ENCODE results near the gene ALCAM. TPM values are rescaled to one million over a fixed set of nuclear protein-coding genes. Genes with fewer than 3 reads are reported as not detected.
"Not testable (repeated sequence)": the region's sequence is repeated elsewhere in the genome, so short reads cannot be mapped to it uniquely, and the experiment has no call there.

Gene ALCAM
- total RNA-seq, 1 experiment from 2014 or later, result 36.9 TPM

- peak; percentile 91 for DNase-seq
- peak overlapping the region; percentile 67 for H3K4me3 ChIP-seq
- no peaks in the 10 kb centered on the region for H3K27me3 ChIP-seq
- no peaks in the 10 kb centered on the region for H3K9me3 ChIP-seq
- H3K36me3 ChIP-seq, result 0 out of 2 replicates have a peak, but pooled peaks cover 1% of the 10 kb centered on the region
These were observed 3.0 kb downstream of the ALCAM start for GRCh38 chr3:105369500-105370371.

GRCh38 chr3:105373383-105373782, 6.7 kb downstream of the ALCAM start:
- H3K4me3 ChIP-seq, result no peak overlapping the region
- DNase-seq, result no peak
- H3K36me3 ChIP-seq, result 0 out of 2 replicates have a peak, but pooled peaks cover 2% of the 10 kb centered on the region
- no peaks in the 10 kb centered on the region for H3K27me3 ChIP-seq
- H3K9me3 ChIP-seq, result no peaks in the 10 kb centered on the region

DNA sequence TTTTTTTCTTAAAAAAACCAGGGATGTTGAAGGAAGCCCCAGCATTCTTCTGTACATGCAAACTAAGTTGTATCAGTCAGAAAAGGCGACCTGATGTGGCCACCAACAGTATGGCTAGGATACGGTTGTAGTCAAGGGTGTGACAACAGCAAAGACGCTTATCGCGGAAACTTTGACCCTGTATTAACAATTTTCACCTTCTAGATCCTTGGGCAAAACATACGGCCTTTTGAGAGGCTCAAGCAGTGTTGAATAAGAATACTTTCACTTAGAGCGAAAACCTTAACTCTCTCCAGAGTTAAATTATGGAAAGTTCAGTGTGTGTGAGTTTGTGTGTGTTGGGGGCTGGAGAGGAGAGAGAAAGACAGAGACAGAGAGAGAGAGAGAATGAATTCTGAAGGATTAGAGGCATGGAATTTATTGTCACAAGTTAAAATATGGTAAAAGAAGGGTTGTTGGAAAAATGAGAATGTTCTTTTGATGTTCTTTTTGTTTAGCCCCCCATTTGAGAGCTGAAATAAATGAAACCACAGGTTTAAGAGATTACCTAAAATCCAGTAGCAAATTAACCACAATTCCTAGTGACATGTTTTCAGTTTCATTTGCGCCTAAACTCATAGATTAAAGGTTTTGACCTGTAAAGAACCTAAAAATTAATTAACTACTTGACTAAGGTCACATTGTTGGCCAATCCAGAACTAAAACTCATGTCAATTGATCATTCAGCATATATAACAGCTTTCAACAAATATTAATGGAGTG, 9.2 kb downstream of the ALCAM start:
- H3K36me3 ChIP-seq, result 0 out of 2 replicates have a peak, but pooled peaks cover 2% of the 10 kb centered on the region
- no peak overlapping the region for H3K4me3 ChIP-seq
- no peaks in the 10 kb centered on the region for H3K9me3 ChIP-seq
- H3K27me3 ChIP-seq, result no peaks in the 10 kb centered on the region
- DNase-seq, result no peak

DNA sequence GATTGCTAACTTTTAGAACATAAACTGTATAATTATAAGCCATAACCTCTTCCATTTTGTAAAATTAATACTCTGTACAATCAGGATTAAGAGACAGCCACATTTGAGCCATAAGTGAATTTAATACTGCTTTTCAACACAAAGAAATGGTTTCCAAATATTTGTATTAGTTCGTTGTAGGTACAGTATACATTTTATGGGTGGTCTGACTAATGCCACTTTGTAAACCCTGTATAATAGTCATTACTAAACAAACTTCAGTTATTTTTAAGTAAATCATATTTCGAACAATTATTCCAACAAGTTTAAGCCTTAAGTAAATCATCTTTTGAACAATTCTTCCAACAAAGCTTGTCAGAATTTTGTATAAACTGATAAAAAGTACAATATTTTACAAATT, 11.0 kb downstream of the ALCAM start:
- Histone ChIP-seq H3K9me3 (peaks cover 3% of the 10 kb centered on the region), H3K27me3 (no peaks in the 10 kb centered on the region), H3K4me3 (no peak overlapping the region), H3K36me3 (0 out of 2 replicates have a peak, but pooled peaks cover 2% of the 10 kb centered on the region)
- no peak for DNase-seq

- H3K4me3 ChIP-seq, result peak overlapping the region; percentile 15; the same call in 1 of the 2 replicates
- peaks cover 3% of the 10 kb centered on the region for H3K9me3 ChIP-seq
- no peaks in the 10 kb centered on the region for H3K27me3 ChIP-seq
- H3K36me3 ChIP-seq, result peaks cover 5% of the 10 kb centered on the region; the same call in 1 of the 2 replicates
- DNase-seq, result no peak
These were observed 18.5 kb downstream of the ALCAM start for GRCh38 chr3:105385179-105385578.

GRCh38 chr3:105385819-105386508, 19.3 kb downstream of the ALCAM start:
- no peaks in the 10 kb centered on the region for H3K27me3 ChIP-seq
- no peak overlapping the region; the same call in 1 of the 2 replicates for H3K4me3 ChIP-seq
- H3K36me3 ChIP-seq, result peaks cover 6% of the 10 kb centered on the region; the same call in 1 of the 2 replicates
- no peak for DNase-seq
- H3K9me3 ChIP-seq, result peaks cover 8% of the 10 kb centered on the region

DNA sequence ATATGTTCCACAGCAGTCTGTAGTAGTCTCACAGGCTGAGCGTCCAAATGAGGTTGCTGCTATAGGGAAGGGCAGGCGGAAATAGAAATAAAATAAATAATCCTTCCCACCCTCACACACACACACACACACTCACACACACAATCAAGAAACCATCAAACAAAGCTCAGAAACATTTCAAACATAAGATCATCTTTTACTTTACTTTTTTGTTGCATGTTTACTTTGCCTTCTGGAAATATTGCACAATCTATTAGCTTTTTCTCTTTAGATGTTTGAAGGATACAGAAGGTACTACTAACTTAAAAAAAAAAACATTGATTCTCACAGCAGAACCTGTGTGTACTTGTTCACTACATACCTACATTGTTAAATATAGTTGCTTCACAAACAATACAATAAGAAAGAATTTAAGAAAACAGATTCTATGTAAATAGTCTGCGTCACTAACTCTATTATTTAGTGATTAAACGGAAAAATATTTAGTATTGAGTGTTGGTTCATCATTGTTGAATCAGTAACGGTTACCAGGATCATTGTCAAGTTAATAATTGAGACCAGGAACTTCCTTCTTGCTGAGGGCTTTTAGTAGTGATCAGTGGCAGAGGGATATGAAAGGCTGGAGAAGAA, 20.5 kb downstream of the ALCAM start:
- Histone ChIP-seq H3K36me3 (peaks cover 6% of the 10 kb centered on the region; the same call in 1 of the 2 replicates), H3K27me3 (no peaks in the 10 kb centered on the region), H3K4me3 (no peak overlapping the region), H3K9me3 (peaks cover 8% of the 10 kb centered on the region)
- no peak for DNase-seq

- Histone ChIP-seq H3K36me3 (peaks cover 6% of the 10 kb centered on the region; the same call in 1 of the 2 replicates), H3K9me3 (peaks cover 15% of the 10 kb centered on the region), H3K4me3 (no peak overlapping the region), H3K27me3 (no peaks in the 10 kb centered on the region)
- no peak for DNase-seq
These were observed 21.5 kb downstream of the ALCAM start for GRCh38 chr3:105388176-105388575.

DNA sequence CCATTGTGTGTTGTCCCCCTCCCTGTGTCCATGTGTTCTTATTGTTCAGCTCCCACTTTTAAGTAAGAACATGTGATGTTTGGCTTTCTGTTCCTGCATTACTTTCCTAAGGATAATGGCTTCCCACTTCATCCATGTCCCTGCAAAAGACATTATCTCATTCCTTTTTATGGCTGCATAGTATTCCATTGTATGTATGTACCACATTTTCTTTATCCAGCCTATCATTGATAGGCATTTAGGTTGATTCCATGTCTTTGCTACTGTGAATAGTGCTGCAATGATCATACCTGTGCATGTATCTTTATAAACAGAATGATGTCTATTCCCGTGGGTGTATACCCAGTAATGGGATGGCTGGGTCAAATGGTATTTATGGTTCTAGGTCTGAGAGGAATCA, 23.1 kb downstream of the ALCAM start:
- H3K36me3 ChIP-seq, DNase-seq, H3K4me3 ChIP-seq, H3K27me3 ChIP-seq: not testable (repeated sequence)
- peaks cover 21% of the 10 kb centered on the region for H3K9me3 ChIP-seq

DNA sequence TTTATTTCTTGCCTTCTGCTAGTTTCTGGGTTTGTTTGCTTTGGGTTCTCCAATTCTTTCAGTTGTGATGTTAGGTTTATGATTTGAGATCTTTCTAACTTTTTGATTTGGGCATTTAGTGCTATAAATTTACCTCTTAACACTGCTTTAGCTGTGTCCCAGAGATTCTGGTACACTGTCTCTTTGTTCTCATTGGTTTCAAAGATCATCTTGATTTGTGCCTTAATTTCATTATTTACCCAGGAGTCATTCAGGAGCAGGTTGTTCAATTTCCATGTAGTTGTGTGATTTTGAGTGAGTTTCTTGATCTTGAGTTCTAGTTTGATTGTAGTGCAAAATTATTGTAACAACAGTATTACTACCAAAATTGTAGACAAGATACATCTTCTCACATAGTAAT, 25.9 kb downstream of the ALCAM start:
- DNase-seq, H3K27me3 ChIP-seq: not testable (repeated sequence)

DNA sequence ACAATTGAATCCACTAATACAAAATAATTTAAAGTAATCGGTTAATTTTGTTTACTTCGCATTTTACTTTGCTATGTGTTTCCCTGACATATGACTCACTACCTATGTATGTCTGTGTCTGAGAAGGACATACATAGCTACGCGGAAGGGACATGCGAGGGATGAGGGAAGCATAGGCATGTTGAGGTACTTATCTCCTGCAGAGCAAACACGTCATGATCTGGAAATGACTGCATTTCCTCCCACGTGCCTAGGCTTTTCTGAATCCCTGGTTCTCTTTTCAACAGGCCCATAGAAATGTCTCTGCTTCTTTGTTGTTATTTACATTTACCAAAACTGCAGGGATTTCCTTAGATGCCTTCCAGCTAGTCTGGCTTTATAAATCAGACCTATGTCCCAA, 27.5 kb downstream of the ALCAM start:
- no peaks in the 10 kb centered on the region for H3K27me3 ChIP-seq
- H3K36me3 ChIP-seq, result peaks cover 6% of the 10 kb centered on the region; the same call in 1 of the 2 replicates
- no peak overlapping the region for H3K4me3 ChIP-seq
- H3K9me3 ChIP-seq, result peaks cover 21% of the 10 kb centered on the region
- no peak for DNase-seq

More for the DNA sequence above, 25.9 kb downstream of the ALCAM start:
- H3K4me3 ChIP-seq, H3K36me3 ChIP-seq: not testable (repeated sequence)
- H3K9me3 ChIP-seq, result peaks cover 21% of the 10 kb centered on the region

DNA sequence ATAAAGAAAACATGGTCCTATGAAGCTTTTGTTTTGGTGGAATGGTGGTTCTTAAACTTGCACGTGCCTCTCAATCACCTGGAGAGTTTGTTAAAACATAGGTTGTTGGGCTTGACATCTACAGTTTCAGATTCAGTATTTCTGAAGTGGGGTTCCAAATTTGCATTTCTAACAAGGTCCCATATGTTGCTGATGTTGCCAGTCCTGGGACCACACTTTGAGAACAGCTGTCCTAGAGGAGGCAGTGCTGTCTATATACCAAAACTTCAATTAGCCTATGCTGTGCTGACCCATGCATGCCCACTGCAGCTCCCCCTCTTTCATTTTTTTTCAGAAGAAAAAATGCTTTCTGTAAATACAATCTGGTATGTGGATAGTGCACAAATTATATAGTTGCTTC, 31.3 kb downstream of the ALCAM start:
- no peaks in the 10 kb centered on the region for H3K27me3 ChIP-seq
- DNase-seq, result no peak
- no peaks in the 10 kb centered on the region for H3K36me3 ChIP-seq
- no peak overlapping the region for H3K4me3 ChIP-seq
- peaks cover 6% of the 10 kb centered on the region; the same call in 1 of the 2 replicates for H3K9me3 ChIP-seq

- DNase-seq, result no peak
- Histone ChIP-seq H3K9me3 (peaks cover 7% of the 10 kb centered on the region), H3K4me3 (no peak overlapping the region), H3K27me3 (no peaks in the 10 kb centered on the region), H3K36me3 (no peaks in the 10 kb centered on the region; the same call in 1 of the 2 replicates)
These were observed 31.7 kb downstream of the ALCAM start for GRCh38 chr3:105398437-105398836.

DNA sequence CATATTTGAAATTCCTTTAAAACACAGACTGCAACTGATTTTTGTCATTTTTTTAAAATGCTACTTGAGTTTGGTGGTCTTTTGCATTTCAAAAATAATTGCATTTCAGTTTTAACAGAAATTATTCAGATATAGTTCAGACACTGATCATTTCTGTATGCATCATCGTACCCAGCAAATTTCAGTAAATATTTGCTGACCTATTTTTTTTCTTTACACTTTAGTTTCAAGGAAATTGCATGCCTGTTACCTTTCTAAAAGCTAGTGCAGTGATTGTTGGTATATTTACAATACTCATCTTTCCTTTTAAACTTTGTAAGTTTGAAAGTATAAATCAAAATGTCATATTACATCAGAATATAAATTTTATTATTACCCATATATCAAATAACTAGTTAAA, 32.4 kb downstream of the ALCAM start:
- Histone ChIP-seq H3K9me3 (peaks cover 10% of the 10 kb centered on the region), H3K27me3 (no peaks in the 10 kb centered on the region), H3K36me3 (peaks cover 2% of the 10 kb centered on the region; the same call in 1 of the 2 replicates), H3K4me3 (no peak overlapping the region)
- no peak for DNase-seq

DNA sequence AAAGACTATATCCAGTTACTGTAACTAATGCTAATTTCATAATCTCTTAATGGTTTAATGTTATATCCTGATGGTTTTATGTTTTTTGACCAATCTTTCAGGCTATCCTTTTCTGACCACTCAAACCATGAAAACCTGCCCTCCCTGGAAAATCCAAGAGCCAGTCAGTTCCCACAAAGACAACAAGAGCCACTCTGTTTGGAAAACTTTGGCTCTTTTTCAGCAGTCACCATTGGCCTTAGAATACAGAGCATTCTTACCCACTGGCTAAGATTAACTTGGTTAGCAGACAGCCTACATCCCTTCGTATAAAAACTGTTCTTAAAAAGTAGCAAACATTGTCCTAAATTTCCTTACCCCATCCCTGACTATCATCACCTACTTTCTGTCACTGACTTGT, 32.9 kb downstream of the ALCAM start:
- peaks cover 12% of the 10 kb centered on the region for H3K9me3 ChIP-seq
- H3K36me3 ChIP-seq, result peaks cover 2% of the 10 kb centered on the region; the same call in 1 of the 2 replicates
- H3K27me3 ChIP-seq, result no peaks in the 10 kb centered on the region
- H3K4me3 ChIP-seq, result no peak overlapping the region
- no peak for DNase-seq

DNA sequence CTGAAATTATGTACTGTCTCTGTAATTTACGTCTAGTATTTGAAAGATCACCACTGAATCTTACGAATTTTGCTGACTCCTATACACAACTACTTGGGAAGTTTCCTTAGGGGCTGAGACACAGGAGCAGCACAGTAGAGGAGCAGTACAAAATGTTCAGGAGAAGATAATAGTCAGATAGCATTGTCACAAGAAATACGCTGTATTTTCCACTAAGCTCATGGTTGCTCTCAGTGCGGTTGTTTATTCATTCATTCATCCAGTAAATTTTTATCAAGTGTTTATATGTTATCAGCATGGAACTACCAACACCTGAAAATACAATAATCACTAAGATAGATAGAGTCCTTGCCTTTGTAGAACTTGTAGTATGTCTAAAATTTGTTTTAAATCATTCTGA, 34.5 kb downstream of the ALCAM start:
- Histone ChIP-seq H3K4me3 (no peak overlapping the region), H3K27me3 (no peaks in the 10 kb centered on the region), H3K36me3 (peaks cover 2% of the 10 kb centered on the region; the same call in 1 of the 2 replicates), H3K9me3 (peaks cover 12% of the 10 kb centered on the region)
- no peak for DNase-seq
